HepG2 (cell line): ENCODE measurements around the gene SNX22. TPM values are rescaled to one million over a fixed set of nuclear protein-coding genes. Genes with fewer than 3 reads are reported as not detected.

ENCODE experiments used
- ARNT2 ChIP-seq: sonication (generic); formaldehyde crosslinking; IDR thresholded peaks from 2 replicates; pipeline ENCODE4 v1.8.0; 2022; ENCODE audit warnings: mild to moderate bottlenecking, low read depth, missing genetic modification reagents, moderate library complexity
- EED ChIP-seq: sonication (generic); formaldehyde crosslinking; IDR thresholded peaks from 2 replicates; pipeline ENCODE4 v1.5.0; 2020; ENCODE audit warnings: mild to moderate bottlenecking, missing genetic modification reagents
- HNF4A ChIP-seq: sonication (generic); formaldehyde crosslinking; IDR thresholded peaks from 2 replicates; pipeline ENCODE4 v1.4.0; 2020; ENCODE audit warnings: missing genetic modification reagents
- KLF16 ChIP-seq, 2 experiments: sonication (generic) in 1 of 2; formaldehyde crosslinking in 1 of 2; IDR thresholded peaks; 2 replicates each; pipeline versions ENCODE4 v1.6.1 to v1.8.0; 2016 to 2023; ENCODE audit warnings: missing genetic modification reagents in 2 of 2, missing compliant biosample characterization in 1 of 2
- NFIB ChIP-seq: sonication (generic); formaldehyde crosslinking; IDR thresholded peaks from 2 replicates; pipeline ENCODE4 v1.9.0; 2021; ENCODE audit warnings: missing genetic modification reagents, mild to moderate bottlenecking, borderline replicate concordance
- RBM39 ChIP-seq: fragments of 200-400 bp; formaldehyde crosslinking; IDR thresholded peaks from one replicate; pipeline ENCODE4 v1.6.1; 2018; ENCODE audit warnings: antibody characterized with exemption, mild to moderate bottlenecking, low read depth, low read length; ENCODE audit not compliant: poor library complexity, severe bottlenecking
- RFX1 ChIP-seq: fragments of 450-650 bp; IDR thresholded peaks from 2 replicates; pipeline ENCODE4 v1.6.1; 2017
- SKI ChIP-seq: fragments of 450-650 bp; IDR thresholded peaks from one replicate; pipeline ENCODE4 v1.6.1; 2018; ENCODE audit warnings: mild to moderate bottlenecking; ENCODE audit not compliant: partially characterized antibody
- ZNF230 ChIP-seq: sonication (generic); formaldehyde crosslinking; IDR thresholded peaks from 2 replicates; pipeline ENCODE4 v1.4.0; 2020; ENCODE audit warnings: mild to moderate bottlenecking, missing genetic modification reagents
- ZNF414 ChIP-seq: sonication (generic); formaldehyde crosslinking; IDR thresholded peaks from 2 replicates; pipeline ENCODE4 v1.5.0; 2020; ENCODE audit warnings: missing genetic modification reagents
- ZNF451 ChIP-seq: sonication (generic); formaldehyde crosslinking; IDR thresholded peaks from 2 replicates; pipeline ENCODE4 v1.5.0; 2020; ENCODE audit warnings: mild to moderate bottlenecking, missing genetic modification reagents
- ZXDC ChIP-seq: sonication (generic); formaldehyde crosslinking; IDR thresholded peaks from 2 replicates; pipeline ENCODE4 v1.5.0; 2020; ENCODE audit warnings: mild to moderate bottlenecking, missing genetic modification reagents
- polyA plus RNA-seq, 8 experiments: library from polyadenylated mRNA; depleted of rRNA in 3 of 8; stranded (reverse) in 7 of 8; unstranded in 1 of 8; fragments of >200 nt; fragmentation: Illumina TruSeq in 4 of 8; extraction: Trizol in 4 of 8; gene quantifications; 2 replicates each; pipeline versions ENCODE4 v1.2.1 to v1.2.3, GENCODE V29; 2011 to 2016; ENCODE audit warnings: low read depth in 4 of 8, missing spikeins in 1 of 8, mixed read lengths in 1 of 8; ENCODE audit not compliant: insufficient read depth in 1 of 8
- total RNA-seq, 5 experiments: library from RNA; depleted of rRNA; stranded (reverse); fragments of >200 nt; fragmentation: Illumina TruSeq; extraction: Trizol; gene quantifications; 2 replicates each; pipeline ENCODE4 v1.2.3, GENCODE V29; 2016; ENCODE audit warnings: low read depth in 1 of 5
- TF ChIP-seq, protein P1 (sequence below): sonication (generic); formaldehyde crosslinking; IDR thresholded peaks from 2 replicates; pipeline ENCODE4 v1.4.0; 2020; ENCODE audit warnings: missing genetic modification reagents
- TF ChIP-seq, protein P2 (sequence below): sonication (generic); formaldehyde crosslinking; IDR thresholded peaks from 2 replicates; pipeline ENCODE4 v1.5.0; 2020; ENCODE audit warnings: mild to moderate bottlenecking, missing genetic modification reagents, borderline replicate concordance

The SNX22 gene
- total and polyA plus RNA-seq, 2 of the 13 experiments (the other 11 are each of a cell fraction or from before 2014, with no cell fraction given): 2.3 to 5.5 TPM

- TF ChIP-seq RBM39: peak; percentile 78
- TF ChIP-seq ZNF230: no peak
- no peak for TF ChIP-seq ZXDC
- no peak for TF ChIP-seq SKI
- TF ChIP-seq KLF16 (CRISPR knock-in tag; IDR thresholded peaks at IDR 0.05): no peak
- TF ChIP-seq HNF4A: no peak
- TF ChIP-seq RFX1: no peak
- peak; percentile 68; the same call in 1 of the 2 replicates for TF ChIP-seq ARNT2 (CRISPR knock-in tag)
- TF ChIP-seq NFIB (CRISPR knock-in tag): 0 out of 2 replicates have a peak, but pooled peaks have one; percentile 80
- TF ChIP-seq, protein P1, sequence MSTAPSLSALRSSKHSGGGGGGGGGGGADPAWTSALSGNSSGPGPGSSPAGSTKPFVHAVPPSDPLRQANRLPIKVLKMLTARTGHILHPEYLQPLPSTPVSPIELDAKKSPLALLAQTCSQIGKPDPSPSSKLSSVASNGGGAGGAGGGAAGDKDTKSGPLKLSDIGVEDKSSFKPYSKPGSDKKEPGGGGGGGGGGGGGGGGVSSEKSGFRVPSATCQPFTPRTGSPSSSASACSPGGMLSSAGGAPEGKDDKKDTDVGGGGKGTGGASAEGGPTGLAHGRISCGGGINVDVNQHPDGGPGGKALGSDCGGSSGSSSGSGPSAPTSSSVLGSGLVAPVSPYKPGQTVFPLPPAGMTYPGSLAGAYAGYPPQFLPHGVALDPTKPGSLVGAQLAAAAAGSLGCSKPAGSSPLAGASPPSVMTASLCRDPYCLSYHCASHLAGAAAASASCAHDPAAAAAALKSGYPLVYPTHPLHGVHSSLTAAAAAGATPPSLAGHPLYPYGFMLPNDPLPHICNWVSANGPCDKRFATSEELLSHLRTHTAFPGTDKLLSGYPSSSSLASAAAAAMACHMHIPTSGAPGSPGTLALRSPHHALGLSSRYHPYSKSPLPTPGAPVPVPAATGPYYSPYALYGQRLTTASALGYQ (CRISPR knock-in tag): no peak
- no peak for TF ChIP-seq ZNF451 (CRISPR knock-in tag)
- TF ChIP-seq ZNF414 (CRISPR knock-in tag): no peak; the same call in 1 of the 2 replicates
- TF ChIP-seq, protein P2, sequence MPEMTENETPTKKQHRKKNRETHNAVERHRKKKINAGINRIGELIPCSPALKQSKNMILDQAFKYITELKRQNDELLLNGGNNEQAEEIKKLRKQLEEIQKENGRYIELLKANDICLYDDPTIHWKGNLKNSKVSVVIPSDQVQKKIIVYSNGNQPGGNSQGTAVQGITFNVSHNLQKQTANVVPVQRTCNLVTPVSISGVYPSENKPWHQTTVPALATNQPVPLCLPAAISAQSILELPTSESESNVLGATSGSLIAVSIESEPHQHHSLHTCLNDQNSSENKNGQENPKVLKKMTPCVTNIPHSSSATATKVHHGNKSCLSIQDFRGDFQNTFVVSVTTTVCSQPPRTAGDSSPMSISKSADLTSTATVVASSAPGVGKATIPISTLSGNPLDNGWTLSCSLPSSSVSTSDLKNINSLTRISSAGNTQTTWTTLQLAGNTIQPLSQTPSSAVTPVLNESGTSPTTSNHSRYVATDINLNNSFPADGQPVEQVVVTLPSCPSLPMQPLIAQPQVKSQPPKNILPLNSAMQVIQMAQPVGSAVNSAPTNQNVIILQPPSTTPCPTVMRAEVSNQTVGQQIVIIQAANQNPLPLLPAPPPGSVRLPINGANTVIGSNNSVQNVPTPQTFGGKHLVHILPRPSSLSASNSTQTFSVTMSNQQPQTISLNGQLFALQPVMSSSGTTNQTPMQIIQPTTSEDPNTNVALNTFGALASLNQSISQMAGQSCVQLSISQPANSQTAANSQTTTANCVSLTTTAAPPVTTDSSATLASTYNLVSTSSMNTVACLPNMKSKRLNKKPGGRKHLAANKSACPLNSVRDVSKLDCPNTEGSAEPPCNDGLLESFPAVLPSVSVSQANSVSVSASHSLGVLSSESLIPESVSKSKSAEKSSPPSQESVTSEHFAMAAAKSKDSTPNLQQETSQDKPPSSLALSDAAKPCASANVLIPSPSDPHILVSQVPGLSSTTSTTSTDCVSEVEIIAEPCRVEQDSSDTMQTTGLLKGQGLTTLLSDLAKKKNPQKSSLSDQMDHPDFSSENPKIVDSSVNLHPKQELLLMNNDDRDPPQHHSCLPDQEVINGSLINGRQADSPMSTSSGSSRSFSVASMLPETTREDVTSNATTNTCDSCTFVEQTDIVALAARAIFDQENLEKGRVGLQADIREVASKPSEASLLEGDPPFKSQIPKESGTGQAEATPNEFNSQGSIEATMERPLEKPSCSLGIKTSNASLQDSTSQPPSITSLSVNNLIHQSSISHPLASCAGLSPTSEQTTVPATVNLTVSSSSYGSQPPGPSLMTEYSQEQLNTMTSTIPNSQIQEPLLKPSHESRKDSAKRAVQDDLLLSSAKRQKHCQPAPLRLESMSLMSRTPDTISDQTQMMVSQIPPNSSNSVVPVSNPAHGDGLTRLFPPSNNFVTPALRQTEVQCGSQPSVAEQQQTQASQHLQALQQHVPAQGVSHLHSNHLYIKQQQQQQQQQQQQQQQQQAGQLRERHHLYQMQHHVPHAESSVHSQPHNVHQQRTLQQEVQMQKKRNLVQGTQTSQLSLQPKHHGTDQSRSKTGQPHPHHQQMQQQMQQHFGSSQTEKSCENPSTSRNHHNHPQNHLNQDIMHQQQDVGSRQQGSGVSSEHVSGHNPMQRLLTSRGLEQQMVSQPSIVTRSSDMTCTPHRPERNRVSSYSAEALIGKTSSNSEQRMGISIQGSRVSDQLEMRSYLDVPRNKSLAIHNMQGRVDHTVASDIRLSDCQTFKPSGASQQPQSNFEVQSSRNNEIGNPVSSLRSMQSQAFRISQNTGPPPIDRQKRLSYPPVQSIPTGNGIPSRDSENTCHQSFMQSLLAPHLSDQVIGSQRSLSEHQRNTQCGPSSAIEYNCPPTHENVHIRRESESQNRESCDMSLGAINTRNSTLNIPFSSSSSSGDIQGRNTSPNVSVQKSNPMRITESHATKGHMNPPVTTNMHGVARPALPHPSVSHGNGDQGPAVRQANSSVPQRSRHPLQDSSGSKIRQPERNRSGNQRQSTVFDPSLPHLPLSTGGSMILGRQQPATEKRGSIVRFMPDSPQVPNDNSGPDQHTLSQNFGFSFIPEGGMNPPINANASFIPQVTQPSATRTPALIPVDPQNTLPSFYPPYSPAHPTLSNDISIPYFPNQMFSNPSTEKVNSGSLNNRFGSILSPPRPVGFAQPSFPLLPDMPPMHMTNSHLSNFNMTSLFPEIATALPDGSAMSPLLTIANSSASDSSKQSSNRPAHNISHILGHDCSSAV (CRISPR knock-in tag): no peak
- TF ChIP-seq EED (CRISPR knock-in tag): peak; percentile 82; the same call in 1 of the 2 replicates
These were observed 2.2 kb downstream of the SNX22 start (continued) for GRCh38 chr15:64153480-64154367.
